Stimulated activated CD8-positive, alpha-beta memory T cell treated with anti-CD3 and anti-CD28 coated beads, Interleukin-4, amount 100 ng/mL, for 4 hours (primary cell): ENCODE data around the gene RHBDD2.
"Not testable (repeated sequence)": the region's sequence is repeated elsewhere in the genome, so short reads cannot be mapped to it uniquely, and the experiment has no call there.

ENCODE experiments used
- DNase-seq, 2 donors: peaks; one replicate each; pipeline ENCODE4 v3.0.0-alpha.2; 2020; ENCODE audit warnings: low read depth in 2 of 2, low spot score in 1 of 2

RHBDD2 gene

GRCh38 chr7:75866114-75866488, 12.7 kb upstream of the RHBDD2 start:
- no peak for DNase-seq

DNA sequence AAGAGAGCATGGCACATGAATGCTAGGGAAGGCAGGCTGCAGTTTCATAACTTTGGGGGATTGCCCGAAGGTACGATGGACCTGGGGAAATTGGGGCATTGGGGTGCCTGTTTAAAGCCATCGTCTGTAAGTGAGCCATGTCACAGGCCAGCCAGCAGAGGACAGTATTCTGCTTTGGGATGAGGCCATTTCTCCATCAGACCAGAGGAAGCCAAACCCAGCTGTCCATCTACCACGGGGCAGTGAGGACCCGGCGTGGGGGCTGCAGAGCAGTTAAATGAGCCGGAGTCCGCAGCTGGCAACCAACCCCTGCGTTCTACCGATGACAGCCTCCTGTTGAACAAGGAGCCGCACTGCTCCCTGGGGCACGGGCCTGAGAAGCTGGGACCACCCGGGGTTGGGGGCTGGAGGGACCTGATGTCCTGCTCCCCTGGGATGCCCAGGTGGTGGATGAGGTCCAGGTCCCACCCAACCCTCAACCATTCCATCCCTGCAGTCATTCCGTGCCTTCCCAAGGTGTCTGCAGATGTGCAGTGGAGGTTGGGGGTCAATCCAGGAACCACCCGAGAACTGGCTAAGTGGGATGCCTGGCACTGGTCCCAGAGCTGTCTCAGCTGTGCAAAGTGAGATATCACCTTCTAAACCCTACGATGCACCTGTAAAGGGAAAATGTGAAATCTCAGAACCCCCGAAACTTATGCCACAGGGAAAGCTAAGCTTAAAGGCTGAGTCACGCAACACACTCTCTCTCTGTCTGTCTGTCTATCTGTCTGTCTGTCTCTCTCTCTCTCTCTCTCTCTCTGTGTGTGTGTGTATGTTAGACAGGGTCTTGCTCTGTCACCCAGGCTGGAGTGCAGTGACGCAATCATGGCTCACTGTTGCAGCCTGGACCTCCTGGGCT, 12.1 kb upstream of the RHBDD2 start:
- DNase-seq: no peak

DNA sequence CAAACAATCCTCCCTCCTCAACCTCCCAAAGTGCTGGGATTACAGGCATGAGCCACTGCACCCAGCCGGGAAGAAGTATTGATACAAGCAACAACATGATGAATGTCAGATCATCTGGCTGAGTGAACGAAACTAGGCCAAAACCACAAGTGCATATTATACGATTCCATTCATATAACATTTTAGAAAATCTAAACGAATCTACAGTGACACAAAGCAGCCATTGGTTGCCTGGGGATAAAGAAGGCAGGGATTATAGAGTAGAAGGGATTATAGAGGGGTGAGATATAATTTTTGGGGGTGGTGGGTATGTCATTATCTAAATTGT, 11.5 kb upstream of the RHBDD2 start:
- no peak for DNase-seq

- no peak for DNase-seq
These were observed 10.7 kb upstream of the RHBDD2 start for GRCh38 chr7:75868153-75868552.

DNA sequence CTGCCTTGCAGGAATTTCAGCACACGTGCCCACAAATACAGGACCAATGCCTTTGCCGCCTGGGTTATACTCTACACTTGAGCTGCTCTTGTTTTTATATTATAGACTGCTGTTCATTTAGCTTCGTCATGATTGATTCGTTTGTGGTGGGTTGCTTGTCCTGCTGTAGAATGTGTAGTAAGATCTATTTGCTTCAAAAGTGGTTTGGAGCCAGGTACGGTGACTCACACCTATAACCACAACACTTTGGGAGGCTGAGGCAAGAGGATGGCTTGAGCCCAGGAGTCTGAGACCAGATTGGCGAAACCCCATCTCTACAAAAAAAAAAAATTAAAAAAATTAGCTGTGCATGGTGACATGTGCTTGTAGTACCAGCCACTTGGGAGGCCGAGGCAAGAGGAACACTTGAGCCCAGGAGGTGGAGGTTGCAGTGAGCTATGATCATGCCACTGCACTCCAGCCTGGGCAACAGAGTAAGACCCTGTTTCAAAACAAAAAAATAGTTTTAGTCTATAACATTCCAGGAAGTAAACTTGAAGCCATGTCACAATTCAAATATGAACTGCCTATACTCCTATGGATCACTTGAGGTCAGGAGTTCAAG, 9.0 kb upstream of the RHBDD2 start:
- no peak for DNase-seq

GRCh38 chr7:75870557-75871161, 8.2 kb upstream of the RHBDD2 start:
- no peak for DNase-seq

- DNase-seq: no peak
These were observed 6.6 kb upstream of the RHBDD2 start for GRCh38 chr7:75872073-75872782.

DNA sequence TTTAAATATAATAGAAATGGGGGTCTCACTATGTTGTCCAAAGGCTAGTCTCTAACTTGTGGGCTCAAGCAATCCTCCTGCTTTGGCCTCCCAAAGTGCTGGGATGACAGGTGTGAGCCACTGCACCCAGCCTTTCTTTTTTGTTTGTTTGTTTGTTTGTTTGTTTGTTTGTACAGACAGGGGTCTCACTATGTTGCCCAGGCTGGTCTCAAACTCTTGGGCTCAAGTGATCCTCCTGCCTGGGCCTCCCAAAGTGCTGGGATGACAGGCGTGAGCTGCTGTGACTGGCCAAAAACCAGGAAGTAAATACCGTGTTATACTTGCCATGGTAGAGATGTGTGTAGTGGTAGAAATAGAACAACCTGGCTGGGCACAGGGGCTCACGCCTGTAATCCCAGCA, 4.7 kb upstream of the RHBDD2 start:
- DNase-seq: not testable (repeated sequence)

GRCh38 chr7:75875113-75876080, 3.4 kb upstream of the RHBDD2 start:
- DNase-seq: no peak

- DNase-seq: no peak
These were observed 2.5 kb upstream of the RHBDD2 start for GRCh38 chr7:75876126-75876881.

DNA sequence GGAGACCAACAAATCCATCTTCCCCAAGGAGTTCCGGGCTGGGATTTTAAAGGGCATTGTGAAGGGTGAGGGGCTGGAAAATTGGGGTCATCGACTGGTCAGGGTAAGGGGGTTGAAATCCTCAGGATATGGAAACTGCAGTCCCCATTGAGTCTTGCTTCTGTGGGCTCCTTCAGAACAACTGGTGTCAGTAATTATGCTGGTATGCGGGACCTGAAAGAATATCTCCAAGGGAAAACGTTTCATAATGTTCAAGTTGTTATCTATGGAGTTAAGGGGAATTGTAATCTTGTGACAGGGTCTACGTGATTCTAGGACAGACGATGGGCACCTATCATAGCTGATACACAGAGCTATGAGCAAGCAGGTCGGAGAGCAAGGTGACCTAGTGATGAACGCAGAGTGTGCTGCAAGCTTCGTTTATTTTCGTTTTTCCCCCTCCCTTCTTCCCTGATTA, 494 bp upstream of the RHBDD2 start:
- no peak for DNase-seq

GRCh38 chr7:75879771-75880184, 944 bp downstream of the RHBDD2 start:
- DNase-seq: no peak

- DNase-seq: no peak
These were observed 1.4 kb downstream of the RHBDD2 start for GRCh38 chr7:75880242-75880641.

GRCh38 chr7:75881436-75882095, 2.7 kb downstream of the RHBDD2 start:
- DNase-seq: no peak

- not testable (repeated sequence) for DNase-seq
These were observed 4.5 kb downstream of the RHBDD2 start for GRCh38 chr7:75883265-75883824.

- DNase-seq: no peak
These were observed 5.6 kb downstream of the RHBDD2 start for GRCh38 chr7:75884476-75884875.

DNA sequence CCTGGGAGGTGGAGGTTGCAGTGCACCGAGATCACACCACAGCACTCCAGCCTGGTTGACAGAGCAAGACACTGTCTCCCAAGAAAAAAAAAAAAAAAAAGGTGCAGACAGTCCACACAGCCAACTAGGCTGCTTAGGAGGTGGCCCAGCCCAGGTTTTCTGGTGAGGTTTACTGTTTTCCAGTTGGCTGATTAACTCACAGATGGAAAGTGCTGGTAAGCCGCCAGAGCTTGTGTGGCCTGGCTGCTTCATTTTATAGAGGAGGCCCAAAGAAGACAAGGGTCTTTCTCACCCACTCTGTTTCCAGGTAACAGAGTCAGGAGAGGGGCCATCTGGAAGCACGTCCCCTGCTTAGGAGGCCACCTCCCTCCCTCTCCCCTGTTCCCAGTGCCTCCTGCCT, 6.2 kb downstream of the RHBDD2 start:
- no peak for DNase-seq

DNA sequence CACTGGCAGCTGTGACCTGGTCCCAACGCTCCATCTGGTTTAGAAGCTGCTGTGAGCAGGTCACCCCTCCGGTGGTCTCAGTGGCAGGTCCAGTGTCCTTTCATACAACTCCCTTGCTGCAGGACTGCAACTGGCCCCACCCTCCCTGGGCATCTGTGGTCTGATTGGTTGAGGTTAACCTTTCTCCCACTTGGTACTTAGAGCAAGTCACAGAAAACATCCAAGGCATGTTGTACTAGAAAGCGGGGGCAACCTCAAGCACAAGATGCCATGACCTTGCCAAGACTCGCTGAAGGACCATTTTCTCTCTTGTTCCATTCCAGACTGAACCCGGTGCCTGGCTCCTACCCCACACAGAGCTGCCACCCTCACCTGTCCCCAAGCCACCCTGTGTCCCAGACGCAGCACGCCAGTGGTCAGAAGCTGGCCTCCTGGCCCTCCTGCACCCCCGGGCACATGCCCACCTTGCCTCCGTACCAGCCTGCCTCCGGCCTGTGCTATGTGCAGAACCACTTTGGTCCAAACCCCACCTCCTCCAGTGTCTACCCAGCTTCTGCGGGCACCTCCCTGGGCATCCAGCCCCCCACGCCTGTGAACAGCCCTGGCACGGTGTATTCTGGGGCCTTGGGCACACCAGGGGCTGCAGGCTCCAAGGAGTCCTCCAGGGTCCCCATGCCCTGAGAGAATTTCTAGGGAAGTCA, 9.0 kb downstream of the RHBDD2 start:
- no peak for DNase-seq
